ENCODE data around the gene TMTC2. TPM values are rescaled to one million over a fixed set of nuclear protein-coding genes. Genes with fewer than 3 reads are reported as not detected.

The TMTC2 gene
- total and polyA plus RNA-seq, 10 of the 15 experiments (the other 5 are each of a cell fraction or from before 2014, with no cell fraction given): 0.14 to 9.7 (median 1.2) TPM

- Histone ChIP-seq H3K9ac (ENCODE audit: control insufficient read depth, insufficient read depth, low read length) (no peak overlapping the region), H3K27me3 (replicated peaks in 1 of 2; ENCODE audit: control insufficient read depth in 2 of 2, insufficient read depth in 2 of 2, low read length in 1 of 2) (no peaks in the 10 kb centered on the region), H3K9me3 (replicated peaks; ENCODE audit: control insufficient read depth, insufficient read depth, low read length) (no peaks in the 10 kb centered on the region), H4K20me1 (ENCODE audit: control insufficient read depth, insufficient read depth) (no peaks in the 10 kb centered on the region), H3K4me2 (ENCODE audit: control insufficient read depth, insufficient read depth) (no peak overlapping the region), H3K27ac (ENCODE audit: control insufficient read depth, insufficient read depth) (no peak overlapping the region), H3K4me3 (no peak overlapping the region), H3K36me3 (ENCODE audit: control insufficient read depth in 2 of 2, insufficient read depth in 2 of 2, low read length in 1 of 2) (no peaks in the 10 kb centered on the region), H3K79me2 (ENCODE audit: control insufficient read depth, insufficient read depth, low read length) (no peaks in the 10 kb centered on the region), H3K4me1 (ENCODE audit: control insufficient read depth, insufficient read depth, low read length) (no peaks in the 10 kb centered on the region), H2AFZ (ENCODE audit: control insufficient read depth, low read depth, low read length) (no peak overlapping the region)
- DNase-seq (ENCODE audit: low read depth, low spot score) (peak; percentile 20), FAIRE-seq (no peak), ATAC-seq (peak; percentile 81)
- CTCF ChIA-PET: interaction anchor here (0.6 to 2.0 kb wide), 2 partner anchors 134 to 267 kb away, joined by 3 to 4 read pairs; no protein-coding TSS in a partner anchor
- POLR2A ChIA-PET: no interaction called here
- 15% methylated on average over 3 of the region's 3 CpGs for WGBS (ENCODE audit: insufficient coverage, insufficient replicate concordance, low lambda C conversion rate, missing lambda C conversion rate)
- SMC1A ChIA-PET (ENCODE audit: uncharacterized antibody, unreplicated experiment): interaction anchor here (1.2 to 1.3 kb wide), 2 partner anchors 43 to 267 kb away, joined by 3 to 6 read pairs; no protein-coding TSS in a partner anchor
- in situ Hi-C loops (cut with MboI): no loop called here
- intact Hi-C loops (cut with micrococcal nuclease; ENCODE audit: unreplicated experiment): no loop called here
- BruUV-seq (replicated peaks): no TSS peak
- RAD21 ChIA-PET (ENCODE audit: unreplicated experiment): interaction anchor here (0.6 to 0.8 kb wide), 2 partner anchors 11 to 129 kb away, joined by 3 read pairs; no protein-coding TSS in a partner anchor
- TF ChIP-seq IRF4 (IDR thresholded peaks at IDR 0.05; ENCODE audit: low read depth, low read length) (no peak), PAX8 (IDR thresholded peaks at IDR 0.05) (no peak), TCF7 (IDR thresholded peaks at IDR 0.05; ENCODE audit: borderline replicate concordance) (no peak), SPI1 (IDR thresholded peaks at IDR 0.05; ENCODE audit: borderline replicate concordance, insufficient read depth, low read depth, low read length) (peak; percentile 77; the same call in 1 of the 2 replicates), RAD51 (IDR thresholded peaks at IDR 0.05) (no peak), ATF2 (IDR thresholded peaks at IDR 0.05; ENCODE audit: low read length) (no peak), RUNX3 (IDR thresholded peaks at IDR 0.05; ENCODE audit: low read length) (0 out of 2 replicates have a peak, but pooled peaks have one; percentile 7), SIN3A (IDR thresholded peaks at IDR 0.05; ENCODE audit: low read depth, low read length) (no peak), EP300 (IDR thresholded peaks at IDR 0.05; ENCODE audit: borderline replicate concordance in 1 of 2, control insufficient read depth in 1 of 2, low read depth in 2 of 2, low read length in 2 of 2) (no peak)
- TF ChIP-seq, protein P1, sequence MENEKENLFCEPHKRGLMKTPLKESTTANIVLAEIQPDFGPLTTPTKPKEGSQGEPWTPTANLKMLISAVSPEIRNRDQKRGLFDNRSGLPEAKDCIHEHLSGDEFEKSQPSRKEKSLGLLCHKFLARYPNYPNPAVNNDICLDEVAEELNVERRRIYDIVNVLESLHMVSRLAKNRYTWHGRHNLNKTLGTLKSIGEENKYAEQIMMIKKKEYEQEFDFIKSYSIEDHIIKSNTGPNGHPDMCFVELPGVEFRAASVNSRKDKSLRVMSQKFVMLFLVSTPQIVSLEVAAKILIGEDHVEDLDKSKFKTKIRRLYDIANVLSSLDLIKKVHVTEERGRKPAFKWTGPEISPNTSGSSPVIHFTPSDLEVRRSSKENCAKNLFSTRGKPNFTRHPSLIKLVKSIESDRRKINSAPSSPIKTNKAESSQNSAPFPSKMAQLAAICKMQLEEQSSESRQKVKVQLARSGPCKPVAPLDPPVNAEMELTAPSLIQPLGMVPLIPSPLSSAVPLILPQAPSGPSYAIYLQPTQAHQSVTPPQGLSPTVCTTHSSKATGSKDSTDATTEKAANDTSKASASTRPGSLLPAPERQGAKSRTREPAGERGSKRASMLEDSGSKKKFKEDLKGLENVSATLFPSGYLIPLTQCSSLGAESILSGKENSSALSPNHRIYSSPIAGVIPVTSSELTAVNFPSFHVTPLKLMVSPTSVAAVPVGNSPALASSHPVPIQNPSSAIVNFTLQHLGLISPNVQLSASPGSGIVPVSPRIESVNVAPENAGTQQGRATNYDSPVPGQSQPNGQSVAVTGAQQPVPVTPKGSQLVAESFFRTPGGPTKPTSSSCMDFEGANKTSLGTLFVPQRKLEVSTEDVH (IDR thresholded peaks at IDR 0.05; ENCODE audit: low read depth, partially characterized antibody): no peak
- TF ChIP-seq, protein P2, sequence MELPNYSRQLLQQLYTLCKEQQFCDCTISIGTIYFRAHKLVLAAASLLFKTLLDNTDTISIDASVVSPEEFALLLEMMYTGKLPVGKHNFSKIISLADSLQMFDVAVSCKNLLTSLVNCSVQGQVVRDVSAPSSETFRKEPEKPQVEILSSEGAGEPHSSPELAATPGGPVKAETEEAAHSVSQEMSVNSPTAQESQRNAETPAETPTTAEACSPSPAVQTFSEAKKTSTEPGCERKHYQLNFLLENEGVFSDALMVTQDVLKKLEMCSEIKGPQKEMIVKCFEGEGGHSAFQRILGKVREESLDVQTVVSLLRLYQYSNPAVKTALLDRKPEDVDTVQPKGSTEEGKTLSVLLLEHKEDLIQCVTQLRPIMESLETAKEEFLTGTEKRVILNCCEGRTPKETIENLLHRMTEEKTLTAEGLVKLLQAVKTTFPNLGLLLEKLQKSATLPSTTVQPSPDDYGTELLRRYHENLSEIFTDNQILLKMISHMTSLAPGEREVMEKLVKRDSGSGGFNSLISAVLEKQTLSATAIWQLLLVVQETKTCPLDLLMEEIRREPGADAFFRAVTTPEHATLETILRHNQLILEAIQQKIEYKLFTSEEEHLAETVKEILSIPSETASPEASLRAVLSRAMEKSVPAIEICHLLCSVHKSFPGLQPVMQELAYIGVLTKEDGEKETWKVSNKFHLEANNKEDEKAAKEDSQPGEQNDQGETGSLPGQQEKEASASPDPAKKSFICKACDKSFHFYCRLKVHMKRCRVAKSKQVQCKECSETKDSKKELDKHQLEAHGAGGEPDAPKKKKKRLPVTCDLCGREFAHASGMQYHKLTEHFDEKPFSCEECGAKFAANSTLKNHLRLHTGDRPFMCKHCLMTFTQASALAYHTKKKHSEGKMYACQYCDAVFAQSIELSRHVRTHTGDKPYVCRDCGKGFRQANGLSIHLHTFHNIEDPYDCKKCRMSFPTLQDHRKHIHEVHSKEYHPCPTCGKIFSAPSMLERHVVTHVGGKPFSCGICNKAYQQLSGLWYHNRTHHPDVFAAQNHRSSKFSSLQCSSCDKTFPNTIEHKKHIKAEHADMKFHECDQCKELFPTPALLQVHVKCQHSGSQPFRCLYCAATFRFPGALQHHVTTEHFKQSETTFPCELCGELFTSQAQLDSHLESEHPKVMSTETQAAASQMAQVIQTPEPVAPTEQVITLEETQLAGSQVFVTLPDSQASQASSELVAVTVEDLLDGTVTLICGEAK (IDR thresholded peaks at IDR 0.05; ENCODE audit: borderline replicate concordance): no peak
- TF ChIP-seq, protein P3, sequence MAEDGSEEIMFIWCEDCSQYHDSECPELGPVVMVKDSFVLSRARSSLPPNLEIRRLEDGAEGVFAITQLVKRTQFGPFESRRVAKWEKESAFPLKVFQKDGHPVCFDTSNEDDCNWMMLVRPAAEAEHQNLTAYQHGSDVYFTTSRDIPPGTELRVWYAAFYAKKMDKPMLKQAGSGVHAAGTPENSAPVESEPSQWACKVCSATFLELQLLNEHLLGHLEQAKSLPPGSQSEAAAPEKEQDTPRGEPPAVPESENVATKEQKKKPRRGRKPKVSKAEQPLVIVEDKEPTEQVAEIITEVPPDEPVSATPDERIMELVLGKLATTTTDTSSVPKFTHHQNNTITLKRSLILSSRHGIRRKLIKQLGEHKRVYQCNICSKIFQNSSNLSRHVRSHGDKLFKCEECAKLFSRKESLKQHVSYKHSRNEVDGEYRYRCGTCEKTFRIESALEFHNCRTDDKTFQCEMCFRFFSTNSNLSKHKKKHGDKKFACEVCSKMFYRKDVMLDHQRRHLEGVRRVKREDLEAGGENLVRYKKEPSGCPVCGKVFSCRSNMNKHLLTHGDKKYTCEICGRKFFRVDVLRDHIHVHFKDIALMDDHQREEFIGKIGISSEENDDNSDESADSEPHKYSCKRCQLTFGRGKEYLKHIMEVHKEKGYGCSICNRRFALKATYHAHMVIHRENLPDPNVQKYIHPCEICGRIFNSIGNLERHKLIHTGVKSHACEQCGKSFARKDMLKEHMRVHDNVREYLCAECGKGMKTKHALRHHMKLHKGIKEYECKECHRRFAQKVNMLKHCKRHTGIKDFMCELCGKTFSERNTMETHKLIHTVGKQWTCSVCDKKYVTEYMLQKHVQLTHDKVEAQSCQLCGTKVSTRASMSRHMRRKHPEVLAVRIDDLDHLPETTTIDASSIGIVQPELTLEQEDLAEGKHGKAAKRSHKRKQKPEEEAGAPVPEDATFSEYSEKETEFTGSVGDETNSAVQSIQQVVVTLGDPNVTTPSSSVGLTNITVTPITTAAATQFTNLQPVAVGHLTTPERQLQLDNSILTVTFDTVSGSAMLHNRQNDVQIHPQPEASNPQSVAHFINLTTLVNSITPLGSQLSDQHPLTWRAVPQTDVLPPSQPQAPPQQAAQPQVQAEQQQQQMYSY (CRISPR knock-in tag; IDR thresholded peaks at IDR 0.05): no peak
Observed at GRCh38 chr12:82952946-82953345, 266.2 kb downstream of the TMTC2 start.

All from GM12878 (cell line).